ENCODE data around the gene SORL1-AS1.
A peak's percentile ranks its signal among the peaks of the same experiment; 100 is the strongest.

SORL1-AS1 gene

GRCh38 chr11:121478226-121478894 is 25.6 kb upstream of the SORL1-AS1 start:
- DNase-seq (no peak), ATAC-seq (no peak)
- intact Hi-C loops (cut with DNase I): no loop called here

DNA sequence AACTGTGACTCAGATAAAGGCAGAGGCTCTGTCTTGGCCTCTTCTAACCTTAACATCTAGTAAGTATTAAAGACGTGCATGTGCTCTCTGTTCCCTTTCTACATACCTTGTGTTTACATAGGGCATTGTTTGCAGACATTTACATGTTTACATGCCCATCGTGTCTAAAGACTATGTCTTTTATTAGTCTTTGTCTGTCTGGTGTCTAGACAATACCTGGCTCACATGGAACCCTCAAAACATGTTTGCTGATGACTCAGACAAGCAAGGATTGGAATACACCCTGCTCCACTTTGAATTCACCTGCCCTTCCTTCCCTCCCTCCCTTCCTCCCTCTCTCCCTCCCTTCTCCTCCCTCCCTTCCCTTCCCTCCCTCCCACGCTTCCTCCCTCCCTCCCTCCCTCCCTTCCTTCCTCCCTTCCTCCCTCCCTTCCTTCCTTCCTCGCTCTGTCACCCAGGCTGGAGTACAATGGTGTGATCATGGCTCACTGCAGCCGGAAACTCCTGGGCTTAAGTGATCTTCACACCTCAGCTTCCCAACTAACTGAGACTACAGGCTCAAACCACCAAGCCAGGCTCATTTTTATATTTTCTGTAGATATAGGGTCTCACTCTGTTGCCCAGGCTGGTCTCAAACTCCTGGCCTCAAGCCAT is 23.7 kb upstream of the SORL1-AS1 start:
- ATAC-seq (no peak), DNase-seq (no peak)
- intact Hi-C loops (cut with DNase I): no loop called here

GRCh38 chr11:121474680-121475079 is 21.9 kb upstream of the SORL1-AS1 start:
- intact Hi-C loops (cut with DNase I): no loop called here
- no peak for ATAC-seq
- no peak for DNase-seq

DNA sequence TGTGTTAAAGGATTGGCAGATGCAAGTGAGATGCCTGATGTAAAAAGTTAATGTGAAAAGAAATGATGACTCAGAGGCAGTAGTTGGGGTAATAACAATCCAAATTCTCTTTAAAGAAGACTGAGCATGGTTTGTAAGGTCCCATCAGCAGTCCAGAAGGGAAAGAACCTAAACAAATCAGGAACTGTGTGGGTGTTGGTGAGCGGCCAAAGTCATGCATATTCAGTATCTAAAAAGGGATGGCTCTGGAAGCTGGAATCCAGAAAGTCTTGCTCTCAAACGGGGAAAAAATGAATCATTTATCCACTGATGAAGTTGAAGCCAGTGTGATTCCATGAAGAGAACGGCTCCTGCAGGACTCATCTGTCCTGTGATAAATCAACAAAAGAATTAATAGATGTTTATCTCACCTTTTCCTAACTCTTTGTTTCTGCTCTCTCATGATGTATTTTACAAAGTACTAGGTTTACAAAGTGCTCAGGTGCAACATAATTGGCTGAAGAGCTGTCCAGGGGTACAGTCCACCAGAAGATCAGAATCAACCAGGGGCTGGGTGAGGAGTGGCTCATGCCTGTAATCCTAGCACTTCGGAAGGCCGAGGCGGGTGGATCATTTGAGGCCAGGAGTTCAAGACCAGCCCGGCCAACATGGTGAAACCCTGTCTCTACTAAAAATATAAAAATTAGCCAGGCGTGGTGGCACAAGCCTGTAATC is 20.5 kb upstream of the SORL1-AS1 start:
- ATAC-seq (peak in 1 of 2 donors; percentile 41), DNase-seq (no peak)

GRCh38 chr11:121472312-121472711 is 19.5 kb upstream of the SORL1-AS1 start:
- ATAC-seq (no peak), DNase-seq (no peak)
- intact Hi-C loops (cut with DNase I): no loop called here

More for the DNA sequence above, 20.5 kb upstream of the SORL1-AS1 start:
- intact Hi-C loops (cut with DNase I): no loop called here

- ATAC-seq (no peak), DNase-seq (no peak)
- intact Hi-C loops (cut with DNase I): no loop called here
Measured at GRCh38 chr11:121471167-121471566, 18.4 kb upstream of the SORL1-AS1 start.

- ATAC-seq (no peak), DNase-seq (no peak)
- intact Hi-C loops (cut with DNase I): loop anchor here in 1 of 2 donors (5.0 kb wide), 1 partner anchor 102 kb away; no protein-coding TSS in a partner anchor
Measured at GRCh38 chr11:121469910-121470309, 17.1 kb upstream of the SORL1-AS1 start.

DNA sequence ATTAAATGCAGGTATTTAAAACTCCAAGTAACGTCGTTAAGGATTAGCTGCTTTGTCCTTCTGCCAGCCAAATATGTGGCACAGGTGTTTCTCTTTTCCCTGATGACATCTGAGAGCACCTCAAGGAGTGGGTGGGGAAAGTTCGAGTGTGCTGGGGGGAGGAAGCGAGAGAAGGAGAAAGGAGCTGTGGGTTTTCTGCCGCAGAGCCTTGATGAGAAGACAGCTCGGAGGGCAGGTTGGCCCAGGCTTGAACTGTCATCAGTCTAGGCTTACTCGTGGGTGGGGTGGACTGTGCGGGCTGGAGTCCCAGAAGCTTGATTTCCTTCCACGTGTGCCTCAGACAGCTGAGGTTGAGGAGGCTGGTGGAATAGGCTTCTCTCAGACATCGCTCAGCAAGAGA is 15.2 kb upstream of the SORL1-AS1 start:
- ATAC-seq: no peak
- intact Hi-C loops (cut with DNase I): loop anchor here in 1 of 2 donors (5.0 kb wide), 1 partner anchor 104 kb away; no protein-coding TSS in a partner anchor

GRCh38 chr11:121467471-121467870 is 14.7 kb upstream of the SORL1-AS1 start:
- DNase-seq: no peak
- no peak for ATAC-seq
- intact Hi-C loops (cut with DNase I): loop anchor here in 1 of 2 donors (5.0 kb wide), 1 partner anchor 105 kb away; no protein-coding TSS in a partner anchor

More for the DNA sequence above, 15.2 kb upstream of the SORL1-AS1 start:
- DNase-seq: no peak

DNA sequence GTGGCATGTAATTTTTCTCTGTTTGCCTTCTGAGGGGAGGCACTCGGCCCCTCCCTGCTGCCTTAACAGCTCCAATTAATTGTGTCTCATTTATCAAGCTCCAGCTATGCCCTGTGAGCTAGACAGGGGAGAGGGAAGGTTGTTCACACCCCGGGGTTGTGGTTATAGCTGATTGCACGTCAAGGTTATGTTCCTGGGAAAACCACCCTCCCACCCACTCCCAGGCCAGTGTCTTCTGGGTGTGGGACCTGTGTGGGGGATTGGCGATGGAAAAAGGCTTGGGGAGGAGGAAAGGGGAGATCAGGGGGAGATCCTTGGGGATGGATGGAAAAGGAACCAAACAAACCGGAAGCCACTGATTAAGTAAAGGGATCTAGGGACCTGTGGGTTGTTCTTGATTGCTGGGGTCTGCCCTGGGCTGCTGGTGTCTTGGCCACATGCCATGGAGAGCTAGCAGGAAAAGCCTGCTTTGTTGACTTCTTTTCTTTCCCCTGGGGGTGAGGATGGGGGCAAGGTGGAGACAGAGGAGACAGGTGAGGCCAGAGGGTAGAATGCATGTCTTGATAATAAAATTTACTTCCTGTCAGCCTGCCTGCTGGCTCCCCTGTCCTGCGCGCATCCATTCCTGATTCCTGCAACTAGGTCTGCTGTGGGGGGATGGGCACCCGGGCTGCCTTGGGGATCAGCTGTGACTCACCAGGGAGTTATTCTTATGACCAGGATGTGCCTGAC is 13.5 kb upstream of the SORL1-AS1 start:
- DNase-seq: peak; percentile 93
- intact Hi-C loops (cut with DNase I): loop anchor here in 1 of 2 donors (5.0 kb wide), 1 partner anchor 106 kb away; no protein-coding TSS in a partner anchor
- ATAC-seq: peak; percentile 88

GRCh38 chr11:121465709-121466062 is 12.9 kb upstream of the SORL1-AS1 start:
- intact Hi-C loops (cut with DNase I): loop anchor here in 1 of 2 donors (5.0 kb wide), 1 partner anchor 107 kb away; no protein-coding TSS in a partner anchor

DNA sequence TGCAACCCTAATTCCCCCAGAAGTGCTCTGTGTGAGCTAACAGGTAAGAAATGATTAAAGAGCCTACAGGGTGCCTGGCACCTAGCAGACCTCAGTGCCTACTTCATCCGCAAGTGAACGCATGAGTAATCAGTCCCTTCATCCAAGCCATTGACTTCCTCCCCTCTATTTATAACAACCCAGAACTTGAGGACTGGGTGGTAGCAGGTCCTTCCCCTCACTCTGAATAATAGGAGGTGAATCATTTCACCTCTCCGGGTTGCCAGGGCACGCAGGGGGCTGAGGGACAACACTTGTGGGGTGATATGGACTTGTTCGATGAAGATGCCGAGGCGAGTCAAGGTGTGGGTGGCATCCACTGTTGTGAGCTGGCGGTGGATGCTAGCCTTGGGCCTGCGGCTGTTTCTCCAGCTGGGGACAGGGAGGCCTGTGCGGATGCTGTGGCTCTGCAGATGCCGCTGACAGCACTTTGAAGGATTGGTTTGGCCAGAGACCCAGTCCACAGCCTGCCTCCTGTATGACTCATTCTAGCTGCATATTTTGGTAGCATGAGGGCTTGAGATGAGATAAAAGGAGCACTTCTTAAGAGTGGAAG is 11.7 kb upstream of the SORL1-AS1 start:
- DNase-seq (peak; percentile 67), ATAC-seq (peak; percentile 78 to 91)
- intact Hi-C loops (cut with DNase I): no loop called here

More at GRCh38 chr11:121465709-121466062, 12.9 kb upstream of the SORL1-AS1 start:
- DNase-seq (no peak), ATAC-seq (no peak)

GRCh38 chr11:121463689-121464335 is 11.0 kb upstream of the SORL1-AS1 start:
- intact Hi-C loops (cut with DNase I): no loop called here
- no peak for DNase-seq
- ATAC-seq: no peak

DNA sequence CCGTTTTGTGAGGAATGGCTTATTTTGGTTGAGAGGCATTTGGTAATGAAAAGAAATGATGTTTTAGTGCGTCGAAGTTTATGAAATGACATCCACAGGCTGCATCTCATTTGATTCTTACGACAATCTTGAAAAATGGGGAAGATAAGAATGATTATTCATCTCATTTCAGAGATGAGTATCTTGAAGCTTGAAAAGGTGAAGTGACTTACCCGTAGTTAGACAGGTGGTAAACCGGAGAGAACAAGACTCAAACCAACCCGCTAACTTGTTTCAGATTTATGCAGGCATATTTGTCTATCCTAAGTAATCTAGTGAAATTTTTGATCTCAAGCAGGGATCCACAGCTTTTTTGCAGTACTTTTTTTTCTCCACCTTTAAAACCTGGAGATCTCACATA is 9.1 kb upstream of the SORL1-AS1 start:
- DNase-seq: no peak
- no peak for ATAC-seq
- intact Hi-C loops (cut with DNase I): no loop called here

DNA sequence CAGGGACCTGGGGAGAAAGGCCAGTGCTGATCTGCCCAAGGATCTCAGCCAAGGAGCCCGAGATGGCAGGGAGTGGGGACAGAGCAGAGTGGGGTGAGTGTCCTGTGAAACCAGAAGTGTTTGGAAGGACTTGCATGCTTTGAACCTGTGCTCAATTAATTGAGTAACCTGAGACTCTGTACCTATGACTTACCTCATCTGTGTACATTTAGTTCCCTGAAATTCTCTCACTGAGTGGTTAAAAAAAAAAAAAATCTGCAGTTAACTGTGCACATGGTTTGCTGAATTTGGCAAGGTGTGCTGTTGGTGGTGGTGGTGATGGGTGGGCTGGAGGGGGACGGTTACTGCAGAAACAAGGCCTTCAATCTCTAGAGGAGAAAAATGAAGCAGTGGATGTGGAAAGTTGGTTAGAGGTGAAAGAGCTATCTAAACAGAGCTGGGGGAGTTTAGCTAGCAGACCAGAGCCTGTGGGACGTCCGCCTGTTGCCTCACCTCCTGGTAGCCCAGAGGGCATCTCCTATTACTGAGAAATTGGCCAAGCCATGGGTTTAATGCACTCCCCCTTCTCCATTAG is 8.3 kb upstream of the SORL1-AS1 start:
- no peak for DNase-seq
- intact Hi-C loops (cut with DNase I): no loop called here

GRCh38 chr11:121459413-121460017 is 6.7 kb upstream of the SORL1-AS1 start:
- no peak for ATAC-seq
- DNase-seq: no peak
- intact Hi-C loops (cut with DNase I): no loop called here

More for the DNA sequence above, 8.3 kb upstream of the SORL1-AS1 start:
- ATAC-seq: peak in 1 of 2 donors; percentile 49

DNA sequence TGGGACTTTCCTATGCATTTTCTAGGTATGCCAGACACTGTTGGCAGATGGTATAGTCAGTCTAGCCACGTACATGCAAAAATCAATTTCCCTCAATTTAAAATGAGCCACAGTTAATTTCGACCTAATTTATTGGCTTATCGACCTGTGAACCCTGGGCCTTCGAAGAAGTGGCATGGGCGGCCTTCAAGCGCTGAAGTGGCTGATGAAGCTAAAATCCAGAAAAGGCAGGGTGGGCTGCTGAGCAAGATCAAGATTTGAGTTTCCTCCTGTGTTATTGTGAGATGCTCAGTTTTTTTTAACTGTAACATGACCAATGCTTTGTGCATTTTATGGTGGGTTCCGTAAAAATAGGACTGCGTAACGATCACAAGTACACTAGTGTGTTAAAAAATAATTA is 5.8 kb upstream of the SORL1-AS1 start:
- no peak for ATAC-seq
- no peak for DNase-seq
- intact Hi-C loops (cut with DNase I): no loop called here

Data from left cardiac atrium (tissue), 4 donors.